ENCODE results near the gene GPR148. TPM values are rescaled to one million over a fixed set of nuclear protein-coding genes. Genes with fewer than 3 reads are reported as not detected.

GPR148 gene
- total RNA-seq, 1 experiment from 2014 or later, result not detected

- intact Hi-C loops (cut with micrococcal nuclease), result no loop called here
- POLR2A ChIA-PET, result no interaction called here
- no peak for TF ChIP-seq CBX3 (IDR thresholded peaks at IDR 0.05; ENCODE audit: low read depth)
These were observed 28.2 kb downstream of the GPR148 start for GRCh38 chr2:130756874-130757668.

GRCh38 chr2:130759906-130760753, 31.3 kb downstream of the GPR148 start:
- Histone ChIP-seq H3K4me1 (ENCODE audit: control insufficient read depth in 1 of 2, insufficient read depth in 2 of 2, low read length in 2 of 2) (no peaks in the 10 kb centered on the region), H3K9ac (ENCODE audit: low read length) (no peak overlapping the region), H3K9me3 (ENCODE audit: control insufficient read depth in 1 of 2, insufficient read depth in 1 of 2, low read depth in 1 of 2, low read length in 2 of 2) (no peaks in the 10 kb centered on the region), H3K79me2 (ENCODE audit: insufficient read depth, low read length) (no peaks in the 10 kb centered on the region), H3K27ac (ENCODE audit: low read depth, low read length) (no peak overlapping the region), H3K27me3 (ENCODE audit: insufficient read depth, low read length) (no peaks in the 10 kb centered on the region; the same call in 1 of the 2 replicates), H3K9me2 (ENCODE audit: insufficient read depth) (no peaks in the 10 kb centered on the region), H3K4me3 (replicated peaks in 1 of 2; ENCODE audit: low read depth in 1 of 2, low read length in 2 of 2) (no peak overlapping the region), H3K36me3 (ENCODE audit: control insufficient read depth in 1 of 2, insufficient read depth in 2 of 2, low read length in 2 of 2) (no peaks in the 10 kb centered on the region), H3K4me2 (ENCODE audit: low read length) (no peak overlapping the region), H2AFZ (ENCODE audit: low read depth, low read length, poor library complexity, severe bottlenecking) (no peak overlapping the region), H4K20me1 (ENCODE audit: insufficient read depth) (no peaks in the 10 kb centered on the region)
- ATAC-seq (peak; percentile 26), DNase-seq (ENCODE audit: low read depth, low spot score) (no peak)
- RAD21 ChIA-PET (ENCODE audit: low non-redundant PET in 1 of 2, low total read pairs in 2 of 2, uncharacterized antibody in 2 of 2, unreplicated experiment in 2 of 2), result no interaction called here
- BruUV-seq (replicated peaks), result no TSS peak
- POLR2A ChIA-PET, result no interaction called here
- intact Hi-C loops (cut with micrococcal nuclease), result no loop called here
- CTCF ChIA-PET, result no interaction called here
- no peak for TF ChIP-seq POLR2AphosphoS5 (IDR thresholded peaks at IDR 0.05; ENCODE audit: low read depth, low read length)
- TF ChIP-seq ELF1 (IDR thresholded peaks at IDR 0.05; ENCODE audit: borderline replicate concordance, low read depth), result no peak
- no peak for TF ChIP-seq FOSL1 (IDR thresholded peaks at IDR 0.05; ENCODE audit: low read depth)
- TF ChIP-seq TCF7L2 (IDR thresholded peaks at IDR 0.05; ENCODE audit: borderline replicate concordance, extremely low read depth, insufficient read depth, insufficient read length), result no peak
- no peak for TF ChIP-seq YY1 (IDR thresholded peaks at IDR 0.05; ENCODE audit: extremely low read depth, insufficient replicate concordance, low read depth, low read length)
- TF ChIP-seq SIN3A (IDR thresholded peaks at IDR 0.05; ENCODE audit: low read depth), result no peak
- TF ChIP-seq, protein P1, sequence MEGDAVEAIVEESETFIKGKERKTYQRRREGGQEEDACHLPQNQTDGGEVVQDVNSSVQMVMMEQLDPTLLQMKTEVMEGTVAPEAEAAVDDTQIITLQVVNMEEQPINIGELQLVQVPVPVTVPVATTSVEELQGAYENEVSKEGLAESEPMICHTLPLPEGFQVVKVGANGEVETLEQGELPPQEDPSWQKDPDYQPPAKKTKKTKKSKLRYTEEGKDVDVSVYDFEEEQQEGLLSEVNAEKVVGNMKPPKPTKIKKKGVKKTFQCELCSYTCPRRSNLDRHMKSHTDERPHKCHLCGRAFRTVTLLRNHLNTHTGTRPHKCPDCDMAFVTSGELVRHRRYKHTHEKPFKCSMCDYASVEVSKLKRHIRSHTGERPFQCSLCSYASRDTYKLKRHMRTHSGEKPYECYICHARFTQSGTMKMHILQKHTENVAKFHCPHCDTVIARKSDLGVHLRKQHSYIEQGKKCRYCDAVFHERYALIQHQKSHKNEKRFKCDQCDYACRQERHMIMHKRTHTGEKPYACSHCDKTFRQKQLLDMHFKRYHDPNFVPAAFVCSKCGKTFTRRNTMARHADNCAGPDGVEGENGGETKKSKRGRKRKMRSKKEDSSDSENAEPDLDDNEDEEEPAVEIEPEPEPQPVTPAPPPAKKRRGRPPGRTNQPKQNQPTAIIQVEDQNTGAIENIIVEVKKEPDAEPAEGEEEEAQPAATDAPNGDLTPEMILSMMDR (IDR thresholded peaks at IDR 0.05 in 2 of 3, conservative IDR thresholded peaks at IDR 0.05 in 1 of 3; ENCODE audit: borderline replicate concordance in 1 of 3, insufficient read depth in 1 of 3, low read depth in 2 of 3, low read length in 2 of 3), result no peak
- no peak for TF ChIP-seq SP1 (IDR thresholded peaks at IDR 0.05; ENCODE audit: low read depth)
- TF ChIP-seq, protein P2, sequence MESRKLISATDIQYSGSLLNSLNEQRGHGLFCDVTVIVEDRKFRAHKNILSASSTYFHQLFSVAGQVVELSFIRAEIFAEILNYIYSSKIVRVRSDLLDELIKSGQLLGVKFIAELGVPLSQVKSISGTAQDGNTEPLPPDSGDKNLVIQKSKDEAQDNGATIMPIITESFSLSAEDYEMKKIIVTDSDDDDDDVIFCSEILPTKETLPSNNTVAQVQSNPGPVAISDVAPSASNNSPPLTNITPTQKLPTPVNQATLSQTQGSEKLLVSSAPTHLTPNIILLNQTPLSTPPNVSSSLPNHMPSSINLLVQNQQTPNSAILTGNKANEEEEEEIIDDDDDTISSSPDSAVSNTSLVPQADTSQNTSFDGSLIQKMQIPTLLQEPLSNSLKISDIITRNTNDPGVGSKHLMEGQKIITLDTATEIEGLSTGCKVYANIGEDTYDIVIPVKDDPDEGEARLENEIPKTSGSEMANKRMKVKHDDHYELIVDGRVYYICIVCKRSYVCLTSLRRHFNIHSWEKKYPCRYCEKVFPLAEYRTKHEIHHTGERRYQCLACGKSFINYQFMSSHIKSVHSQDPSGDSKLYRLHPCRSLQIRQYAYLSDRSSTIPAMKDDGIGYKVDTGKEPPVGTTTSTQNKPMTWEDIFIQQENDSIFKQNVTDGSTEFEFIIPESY (IDR thresholded peaks at IDR 0.05; ENCODE audit: extremely low read depth, insufficient replicate concordance, low read length), result no peak
- TF ChIP-seq SRF (IDR thresholded peaks at IDR 0.05; ENCODE audit: low read depth), result no peak

More at GRCh38 chr2:130756874-130757668, 28.2 kb downstream of the GPR148 start:
- ChIA-PET RAD21 (ENCODE audit: low non-redundant PET in 1 of 2, low total read pairs in 2 of 2, uncharacterized antibody in 2 of 2, unreplicated experiment in 2 of 2) (no interaction called here), CTCF (no interaction called here)
- Histone ChIP-seq H3K9me2 (ENCODE audit: insufficient read depth) (no peaks in the 10 kb centered on the region), H3K27ac (ENCODE audit: low read depth, low read length) (no peak overlapping the region), H3K9me3 (ENCODE audit: control insufficient read depth in 1 of 2, insufficient read depth in 1 of 2, low read depth in 1 of 2, low read length in 2 of 2) (no peaks in the 10 kb centered on the region), H2AFZ (ENCODE audit: low read depth, low read length, poor library complexity, severe bottlenecking) (no peak overlapping the region), H4K20me1 (ENCODE audit: insufficient read depth) (no peaks in the 10 kb centered on the region), H3K4me2 (ENCODE audit: low read length) (no peak overlapping the region), H3K4me1 (ENCODE audit: control insufficient read depth in 1 of 2, insufficient read depth in 2 of 2, low read length in 2 of 2) (no peaks in the 10 kb centered on the region), H3K79me2 (ENCODE audit: insufficient read depth, low read length) (no peaks in the 10 kb centered on the region), H3K27me3 (ENCODE audit: insufficient read depth, low read length) (no peaks in the 10 kb centered on the region; the same call in 1 of the 2 replicates), H3K36me3 (ENCODE audit: control insufficient read depth in 1 of 2, insufficient read depth in 2 of 2, low read length in 2 of 2) (no peaks in the 10 kb centered on the region), H3K4me3 (replicated peaks in 1 of 2; ENCODE audit: low read depth in 1 of 2, low read length in 2 of 2) (no peak overlapping the region), H3K9ac (ENCODE audit: low read length) (no peak overlapping the region)
- DNase-seq (ENCODE audit: low read depth, low spot score) (no peak), ATAC-seq (no peak)
- BruUV-seq (replicated peaks), result no TSS peak

Measured in HCT116 (cell line).